GM20000 (cell line): ENCODE data around the gene DLD.
A peak's percentile ranks its signal among the peaks of the same experiment; 100 is the strongest.
"Not testable (repeated sequence)": the region's sequence is repeated elsewhere in the genome, so short reads cannot be mapped to it uniquely, and the experiment has no call there.

Experiments
- DNase-seq: peaks from one replicate; pipeline ENCODE4 v3.0.0; 2012; ENCODE audit warnings: low spot score
- CTCF ChIP-seq: IDR thresholded peaks from 2 replicates; pipeline ENCODE4 v1.5.1; 2012; ENCODE audit warnings: mild to moderate bottlenecking, control low read depth; ENCODE audit errors: extremely low read depth, missing control alignments

Gene DLD

GRCh38 chr7:107918948-107919347 is 28.0 kb downstream of the DLD start:
- no peak for TF ChIP-seq CTCF
- no peak for DNase-seq

GRCh38 chr7:107920048-107920772 is 29.2 kb downstream of the DLD start:
- DNase-seq: no peak
- no peak for TF ChIP-seq CTCF

GRCh38 chr7:107921826-107922225 is 30.8 kb downstream of the DLD start:
- not testable (repeated sequence) for DNase-seq

- no peak for DNase-seq
- TF ChIP-seq CTCF: no peak
These were observed 31.9 kb downstream of the DLD start for GRCh38 chr7:107922886-107923285.

GRCh38 chr7:107924841-107925504 is 34.0 kb downstream of the DLD start:
- no peak for TF ChIP-seq CTCF
- peak; percentile 49 for DNase-seq

- no peak for TF ChIP-seq CTCF
These were observed 35.5 kb downstream of the DLD start for GRCh38 chr7:107926481-107926880.

GRCh38 chr7:107931740-107932515 is 40.9 kb downstream of the DLD start:
- DNase-seq: no peak
- no peak for TF ChIP-seq CTCF

More at GRCh38 chr7:107926481-107926880, 35.5 kb downstream of the DLD start:
- DNase-seq: no peak
